ENCODE results near the gene TRPV6. TPM values are rescaled to one million over a fixed set of nuclear protein-coding genes. Genes with fewer than 3 reads are reported as not detected.

TRPV6 gene
- total RNA-seq, 1 donor from 2014 or later = not detected

DNA sequence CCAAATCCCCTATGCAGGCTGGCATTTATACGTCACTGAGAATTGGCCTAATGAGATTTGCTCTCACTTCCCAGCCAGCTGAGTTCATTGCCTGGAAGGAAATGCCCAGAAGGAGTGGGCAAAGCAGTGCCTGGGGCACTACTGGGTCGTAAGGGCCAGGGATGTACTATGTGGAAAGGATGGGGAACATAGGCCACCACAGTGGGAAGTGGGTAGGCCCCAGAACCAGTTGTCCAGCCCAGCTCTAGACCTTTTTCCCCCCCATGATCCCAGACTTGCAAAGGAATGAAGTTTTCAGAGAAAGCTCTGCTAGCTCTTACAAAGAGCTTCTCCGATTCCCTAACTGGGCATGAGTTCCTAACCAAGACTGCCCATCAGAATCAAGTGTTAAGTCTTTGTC lies 34.1 kb upstream of the TRPV6 start:
- H3K27me3 ChIP-seq = no peaks in the 10 kb centered on the region
- no peaks in the 10 kb centered on the region for H3K4me1 ChIP-seq
- no peaks in the 10 kb centered on the region for H3K36me3 ChIP-seq
- no peak for DNase-seq (ENCODE audit: low spot score in 2 of 2)
- no peak overlapping the region for H3K27ac ChIP-seq
- intact Hi-C loops (cut with DNase I) = no loop called here
- no peak overlapping the region for H3K4me3 ChIP-seq
- TF ChIP-seq, protein P1, sequence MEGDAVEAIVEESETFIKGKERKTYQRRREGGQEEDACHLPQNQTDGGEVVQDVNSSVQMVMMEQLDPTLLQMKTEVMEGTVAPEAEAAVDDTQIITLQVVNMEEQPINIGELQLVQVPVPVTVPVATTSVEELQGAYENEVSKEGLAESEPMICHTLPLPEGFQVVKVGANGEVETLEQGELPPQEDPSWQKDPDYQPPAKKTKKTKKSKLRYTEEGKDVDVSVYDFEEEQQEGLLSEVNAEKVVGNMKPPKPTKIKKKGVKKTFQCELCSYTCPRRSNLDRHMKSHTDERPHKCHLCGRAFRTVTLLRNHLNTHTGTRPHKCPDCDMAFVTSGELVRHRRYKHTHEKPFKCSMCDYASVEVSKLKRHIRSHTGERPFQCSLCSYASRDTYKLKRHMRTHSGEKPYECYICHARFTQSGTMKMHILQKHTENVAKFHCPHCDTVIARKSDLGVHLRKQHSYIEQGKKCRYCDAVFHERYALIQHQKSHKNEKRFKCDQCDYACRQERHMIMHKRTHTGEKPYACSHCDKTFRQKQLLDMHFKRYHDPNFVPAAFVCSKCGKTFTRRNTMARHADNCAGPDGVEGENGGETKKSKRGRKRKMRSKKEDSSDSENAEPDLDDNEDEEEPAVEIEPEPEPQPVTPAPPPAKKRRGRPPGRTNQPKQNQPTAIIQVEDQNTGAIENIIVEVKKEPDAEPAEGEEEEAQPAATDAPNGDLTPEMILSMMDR (IDR thresholded peaks at IDR 0.05) = no peak
- H3K9me3 ChIP-seq = no peaks in the 10 kb centered on the region

DNA sequence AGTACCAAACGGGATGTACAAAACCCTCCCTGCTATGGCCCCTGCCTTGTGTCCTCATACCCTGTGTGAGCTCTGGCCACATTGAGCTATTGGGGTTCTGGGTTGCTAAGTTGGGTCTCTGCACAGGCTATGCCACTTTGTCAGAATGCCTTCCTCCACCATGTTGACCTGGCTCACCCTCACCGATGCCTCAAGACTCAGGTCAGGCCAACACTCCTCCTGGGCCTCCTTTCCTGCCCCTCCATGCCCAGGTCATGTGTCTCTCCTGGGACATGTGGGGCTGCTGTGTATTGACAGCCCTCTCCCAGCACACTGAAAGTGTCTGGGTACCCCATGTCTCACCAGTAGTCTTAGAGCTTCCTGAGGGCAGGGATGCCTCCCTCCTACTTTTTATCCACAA lies 33.4 kb upstream of the TRPV6 start:
- Histone ChIP-seq H3K9me3 (no peaks in the 10 kb centered on the region), H3K36me3 (no peaks in the 10 kb centered on the region), H3K27ac (no peak overlapping the region), H3K4me1 (no peaks in the 10 kb centered on the region), H3K27me3 (no peaks in the 10 kb centered on the region), H3K4me3 (no peak overlapping the region)
- DNase-seq (ENCODE audit: low spot score in 2 of 2) = no peak
- intact Hi-C loops (cut with DNase I) = no loop called here
- TF ChIP-seq, protein P1 (IDR thresholded peaks at IDR 0.05) = no peak

DNA sequence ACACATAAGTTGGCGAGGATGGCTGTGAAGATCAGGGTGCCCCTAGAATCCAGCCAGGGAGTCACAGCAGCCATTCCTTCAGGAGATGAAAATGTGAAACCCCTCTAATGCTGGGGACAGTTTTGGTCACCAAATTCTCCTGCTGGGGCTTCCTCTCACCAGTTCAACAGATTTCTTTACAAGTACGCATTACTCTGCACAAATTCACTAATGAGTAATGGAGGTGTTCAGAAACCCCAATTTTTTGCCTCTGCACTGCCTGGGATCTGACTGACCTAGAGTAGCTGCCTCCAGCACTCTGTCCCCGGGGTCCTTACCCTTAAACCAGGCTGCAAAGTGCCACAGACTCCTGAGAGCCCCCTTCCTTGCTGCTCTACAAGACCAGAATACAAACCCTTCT lies 31.9 kb upstream of the TRPV6 start:
- Histone ChIP-seq H3K27me3 (no peaks in the 10 kb centered on the region), H3K4me1 (no peaks in the 10 kb centered on the region), H3K4me3 (no peak overlapping the region), H3K9me3 (no peaks in the 10 kb centered on the region), H3K27ac (no peak overlapping the region), H3K36me3 (no peaks in the 10 kb centered on the region)
- intact Hi-C loops (cut with DNase I) = no loop called here
- TF ChIP-seq, protein P1 (IDR thresholded peaks at IDR 0.05) = no peak
- no peak for DNase-seq (ENCODE audit: low spot score in 2 of 2)

DNA sequence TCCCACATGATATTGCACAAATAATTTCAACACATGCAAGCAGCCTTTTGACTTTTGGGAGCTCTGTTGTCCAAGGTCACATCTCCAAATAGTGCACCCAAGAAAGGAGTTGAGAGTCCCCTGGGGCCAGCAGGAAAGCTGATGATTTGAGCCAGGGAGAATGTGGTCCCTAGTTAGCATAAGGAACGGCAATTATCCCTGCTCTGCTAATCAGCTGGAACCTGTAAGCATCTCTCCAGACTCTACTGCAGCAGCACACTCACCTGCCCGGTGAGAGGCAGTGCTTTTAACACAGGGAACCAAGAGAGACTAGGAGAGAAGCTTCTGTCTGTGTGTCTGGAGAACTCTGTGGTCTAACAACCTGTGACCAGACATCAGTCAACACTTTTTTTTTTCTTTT lies 31.0 kb upstream of the TRPV6 start:
- no peaks in the 10 kb centered on the region for H3K36me3 ChIP-seq
- no peak for DNase-seq (ENCODE audit: low spot score in 2 of 2)
- H3K9me3 ChIP-seq = no peaks in the 10 kb centered on the region
- H3K27me3 ChIP-seq = no peaks in the 10 kb centered on the region
- H3K4me3 ChIP-seq = no peak overlapping the region
- intact Hi-C loops (cut with DNase I) = no loop called here
- no peak overlapping the region for H3K27ac ChIP-seq
- TF ChIP-seq, protein P1 (IDR thresholded peaks at IDR 0.05) = no peak
- no peaks in the 10 kb centered on the region for H3K4me1 ChIP-seq

DNA sequence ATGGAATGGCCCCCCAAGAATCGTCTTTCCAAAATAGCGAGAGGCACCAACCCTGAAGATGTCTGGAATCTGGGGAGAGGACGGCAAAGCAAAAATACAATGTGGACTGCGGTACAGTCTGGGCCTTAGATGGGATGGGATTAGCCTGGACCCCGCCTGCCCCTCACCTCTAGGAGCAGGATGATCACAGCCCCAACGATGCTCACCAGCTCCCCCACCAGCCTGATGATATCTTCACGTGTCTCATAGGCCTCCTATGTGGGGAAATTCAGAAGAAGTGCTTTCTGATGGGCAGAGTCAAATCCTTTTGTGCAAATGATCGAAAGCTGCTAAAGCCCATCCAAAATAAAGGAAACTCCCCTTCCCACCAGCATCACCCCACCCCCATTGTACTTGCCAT lies 29.8 kb upstream of the TRPV6 start:
- no peaks in the 10 kb centered on the region for H3K9me3 ChIP-seq
- H3K4me3 ChIP-seq = no peak overlapping the region
- TF ChIP-seq, protein P1 (IDR thresholded peaks at IDR 0.05) = no peak
- intact Hi-C loops (cut with DNase I) = no loop called here
- H3K36me3 ChIP-seq = no peaks in the 10 kb centered on the region
- DNase-seq (ENCODE audit: low spot score in 2 of 2) = no peak
- H3K4me1 ChIP-seq = no peaks in the 10 kb centered on the region
- no peak overlapping the region for H3K27ac ChIP-seq
- H3K27me3 ChIP-seq = no peaks in the 10 kb centered on the region

DNA sequence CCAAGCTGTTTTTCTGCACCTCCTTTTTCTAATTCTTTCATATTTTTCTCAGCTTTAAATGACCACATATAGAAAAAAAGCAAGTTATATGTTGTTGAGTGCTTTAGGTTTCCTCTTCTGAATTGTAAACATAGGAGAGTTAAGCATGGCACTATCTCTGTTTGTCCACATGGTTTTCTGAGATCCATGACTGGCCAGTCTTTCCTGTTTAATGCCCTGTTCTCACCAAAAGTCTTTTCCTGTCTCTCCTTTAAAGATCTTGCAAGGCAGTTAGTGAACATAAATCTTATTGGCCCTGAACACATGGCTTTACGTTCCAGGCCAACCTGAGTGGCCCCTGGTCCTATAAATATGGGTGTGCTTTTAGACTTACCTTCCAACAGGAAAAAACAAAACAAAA lies 28.6 kb upstream of the TRPV6 start:
- DNase-seq (ENCODE audit: low spot score in 2 of 2) = no peak
- intact Hi-C loops (cut with DNase I) = no loop called here
- TF ChIP-seq, protein P1 (IDR thresholded peaks at IDR 0.05) = no peak
- Histone ChIP-seq H3K27ac (no peak overlapping the region), H3K9me3 (no peaks in the 10 kb centered on the region), H3K4me3 (no peak overlapping the region), H3K27me3 (no peaks in the 10 kb centered on the region), H3K4me1 (no peaks in the 10 kb centered on the region), H3K36me3 (no peaks in the 10 kb centered on the region)
